AG04450 (cell line): Measurements from ENCODE around the gene SLC35E1. TPM values are rescaled to one million over a fixed set of nuclear protein-coding genes. Genes with fewer than 3 reads are reported as not detected.

Experiments used
- CTCF ChIA-PET: fragments of 300-600, 350-600 bp; formaldehyde crosslinking; extraction: SDS; loops from one replicate; lab custom pipeline; 2022; ENCODE audit warnings: antibody characterized with exemption, inconsistent platforms; lab: Charles Lee
- POLR2A ChIA-PET: fragments of 350-600 bp; formaldehyde crosslinking; extraction: SDS; loops from one replicate; lab custom pipeline; 2021; ENCODE audit warnings: antibody characterized with exemption, inconsistent platforms; lab: Yijun Ruan, JAX
- DNase-seq: peaks from one replicate; pipeline ENCODE4 v3.0.0-alpha.2; 2011; ENCODE audit warnings: low read depth, low spot score
- H3K27ac ChIP-seq: one replicate; pipeline ENCODE4 v1.5.1; 2012; ENCODE audit warnings: low read depth, low read length, control low read depth
- H3K27me3 ChIP-seq: one replicate; pipeline ENCODE4 v1.6.0; 2012; ENCODE audit warnings: low read length; ENCODE audit not compliant: control insufficient read depth, insufficient read depth
- H3K4me3 ChIP-seq: 2 replicates; pipeline ENCODE4 v1.5.1; 2011; ENCODE audit warnings: mild to moderate bottlenecking, low read depth, low read length, control low read depth
- H3K9me3 ChIP-seq: 2 replicates; pipeline ENCODE4 v1.5.1; 2012; ENCODE audit warnings: low read length; ENCODE audit not compliant: control insufficient read depth, insufficient read depth
- CTCF ChIP-seq: IDR thresholded peaks from 2 replicates; pipeline ENCODE4 v1.5.1; 2011; ENCODE audit warnings: low read depth, low read length, control low read depth, inconsistent platforms
- polyA plus RNA-seq: library from polyadenylated mRNA; depleted of rRNA; stranded (reverse); fragments of >200 nt; gene quantifications from 2 replicates; pipeline ENCODE4 v1.2.3, GENCODE V29; 2011

Gene SLC35E1
- polyA plus RNA-seq, 1 experiment, result 35.7 TPM

GRCh38 chr19:16520986-16521624 is 51.1 kb downstream of the SLC35E1 start:
- DNase-seq, result no peak
- CTCF ChIA-PET, result no interaction called here

GRCh38 chr19:16520074-16520973 is 51.9 kb downstream of the SLC35E1 start:
- Histone ChIP-seq H3K27ac (no peak overlapping the region), H3K9me3 (no peaks in the 10 kb centered on the region; the same call in 1 of the 2 replicates), H3K4me3 (no peak overlapping the region), H3K27me3 (no peaks in the 10 kb centered on the region)
- POLR2A ChIA-PET, result no interaction called here
- CTCF ChIA-PET, result no interaction called here
- no peak for TF ChIP-seq CTCF
- DNase-seq, result no peak

More at GRCh38 chr19:16520986-16521624, 51.1 kb downstream of the SLC35E1 start:
- Histone ChIP-seq H3K9me3 (no peaks in the 10 kb centered on the region; the same call in 1 of the 2 replicates), H3K27ac (no peak overlapping the region), H3K4me3 (no peak overlapping the region), H3K27me3 (no peaks in the 10 kb centered on the region)
- POLR2A ChIA-PET, result no interaction called here
- TF ChIP-seq CTCF, result no peak

- Histone ChIP-seq H3K4me3 (no peak overlapping the region), H3K9me3 (no peaks in the 10 kb centered on the region; the same call in 1 of the 2 replicates), H3K27me3 (no peaks in the 10 kb centered on the region), H3K27ac (peak overlapping the region; percentile 11)
- ChIA-PET POLR2A (no interaction called here), CTCF (no interaction called here)
- TF ChIP-seq CTCF, result no peak
- DNase-seq, result no peak
Observed at GRCh38 chr19:16519230-16519687, 53.0 kb downstream of the SLC35E1 start.

- POLR2A ChIA-PET, result no interaction called here
- DNase-seq, result no peak
- H3K9me3 ChIP-seq, result no peaks in the 10 kb centered on the region; the same call in 1 of the 2 replicates
- CTCF ChIA-PET, result no interaction called here
- no peak for TF ChIP-seq CTCF
- H3K4me3 ChIP-seq, result no peak overlapping the region
- H3K27me3 ChIP-seq, result no peaks in the 10 kb centered on the region
- H3K27ac ChIP-seq, result no peak overlapping the region
Observed at GRCh38 chr19:16518483-16519229, 53.6 kb downstream of the SLC35E1 start.
